Activated T-helper 2 cell treated with anti-CD3 and anti-CD28 coated beads, Interferon-gamma antibody, Interleukin-2, Interleukin-4, amounts not matched to agents 10 μg/mL and 5 μg/mL and 100 μg/mL, durations not matched to agents 14 hours and 24 hours and 36 hours (primary cell): Measurements from ENCODE around the gene C1QL1. TPM values are rescaled to one million over a fixed set of nuclear protein-coding genes. Genes with fewer than 3 reads are reported as not detected.
"Not testable (repeated sequence)": the region's sequence is repeated elsewhere in the genome, so short reads cannot be mapped to it uniquely, and the experiment has no call there.

Source experiments
- DNase-seq: peaks from one replicate; pipeline ENCODE4 v3.0.0; 2021; ENCODE audit warnings: low spot score
- H3K27ac Mint-ChIP-seq: one replicate; pipeline ENCODE4 v1.8.0; 2021; ENCODE audit warnings: mixed read lengths
- H3K27me3 Mint-ChIP-seq: one replicate; pipeline ENCODE4 v1.8.0; 2021; ENCODE audit warnings: low read depth, mixed read lengths
- H3K36me3 Mint-ChIP-seq: one replicate; pipeline ENCODE4 v1.8.0; 2021; ENCODE audit warnings: low read depth, mixed read lengths
- H3K4me1 Mint-ChIP-seq: one replicate; pipeline ENCODE4 v1.8.0; 2021; ENCODE audit warnings: low read depth, mixed read lengths
- H3K4me3 Mint-ChIP-seq: one replicate; pipeline ENCODE4 v1.8.0; 2021; ENCODE audit warnings: low read depth, mild to moderate bottlenecking, moderate library complexity, mixed read lengths
- H3K9me3 Mint-ChIP-seq: one replicate; pipeline ENCODE4 v1.8.0; 2021; ENCODE audit warnings: mixed read lengths
- intact Hi-C: fragments of 100-400 bp; cut with micrococcal nuclease; formaldehyde crosslinking; loops from one replicate; pipeline ENCODE4 v1.15.1; 2023
- total RNA-seq: library from RNA; stranded (reverse); gene quantifications from 2 replicates; pipeline ENCODE4 v1.2.3, GENCODE V29; 2022

Gene C1QL1
- total RNA-seq, 1 donor from 2014 or later = 0.41 TPM

DNA sequence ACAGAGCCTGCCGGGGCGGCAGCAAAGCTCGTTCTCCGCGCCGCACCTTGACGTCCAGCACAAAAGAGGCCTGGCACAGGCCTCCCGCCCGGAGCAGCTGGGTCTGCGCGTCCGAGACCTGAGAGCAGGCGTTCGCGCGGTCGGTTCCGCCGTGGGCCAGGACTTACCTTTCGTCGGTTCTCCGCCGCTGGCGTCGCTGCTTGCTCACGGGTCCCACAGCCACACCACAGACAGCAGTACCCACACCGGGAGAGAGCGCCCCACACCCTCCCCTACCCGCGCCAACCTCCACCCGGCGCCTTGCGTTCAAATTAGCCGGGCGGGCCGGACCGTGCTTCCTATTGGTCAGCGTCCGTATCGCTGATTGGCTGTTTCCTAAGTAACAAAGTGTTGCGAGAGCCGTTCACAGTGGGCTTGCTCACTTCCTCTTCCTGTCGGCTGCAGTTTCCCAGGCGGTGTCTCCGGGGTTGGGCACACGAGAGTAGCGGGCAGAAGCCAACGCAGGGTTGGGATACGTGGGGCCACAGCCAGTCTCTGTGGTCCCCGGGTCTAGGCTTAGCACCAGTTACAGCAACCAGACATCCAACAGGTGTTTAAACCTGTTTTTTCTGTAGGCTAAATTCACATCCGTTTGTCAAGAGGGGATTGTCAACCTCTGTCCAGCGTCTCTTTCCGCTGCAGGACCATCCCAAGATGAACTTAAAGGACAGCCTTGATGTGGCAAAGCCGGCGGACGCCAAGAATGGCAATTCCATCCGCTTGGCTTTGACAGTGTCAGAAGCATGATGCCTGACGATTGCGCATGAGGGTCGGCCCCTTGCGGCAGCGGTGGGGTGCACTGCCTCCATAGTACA, 20.4 kb downstream of the C1QL1 start, which contains the start of gene KIF18B:
KIF18B (minus strand) TSS at position 313 of the 854 bp plus-strand sequence. CDS start 11,429 bp downstream, outside the sequence.
- peak; percentile 91 for DNase-seq
- peak within 1 kb of the TSS; percentile 78 for H3K27ac Mint-ChIP-seq
- peak within 1 kb of the TSS; percentile 93 for H3K4me3 Mint-ChIP-seq
- H3K4me1 Mint-ChIP-seq = peaks cover 32% of the 10 kb centered on the region
- no peaks in the 10 kb centered on the region for H3K27me3 Mint-ChIP-seq
- H3K9me3 Mint-ChIP-seq = no peaks in the 10 kb centered on the region
- H3K36me3 Mint-ChIP-seq = peaks cover 23% of the 10 kb centered on the region
- intact Hi-C loops = loop anchor here (2.0 to 5.0 kb wide), 2 partner anchors 21 to 75 kb away; partner anchors contain the start of gene C1QL1

DNA sequence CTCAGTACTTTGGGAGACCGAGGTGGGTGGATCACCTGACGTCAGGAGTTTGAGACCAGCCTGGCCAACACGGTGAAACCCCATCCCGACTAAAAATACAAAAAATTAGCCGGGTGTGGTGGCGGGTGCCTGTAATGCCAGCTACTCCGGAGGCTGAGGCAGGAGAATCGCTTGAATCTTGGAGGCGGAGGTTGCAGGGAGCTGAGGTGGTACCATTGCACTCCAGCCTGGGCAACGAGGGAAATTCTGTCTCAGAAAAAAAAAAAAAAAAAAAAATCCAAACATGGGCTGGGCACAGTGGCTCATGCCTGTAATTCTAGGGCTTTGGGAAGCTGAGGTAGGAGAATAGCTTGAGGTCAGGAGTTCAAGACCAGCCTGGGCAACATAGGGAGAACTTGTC, 22.5 kb downstream of the C1QL1 start:
- H3K27me3 Mint-ChIP-seq, H3K27ac Mint-ChIP-seq, DNase-seq, H3K9me3 Mint-ChIP-seq: not testable (repeated sequence)
- Mint-ChIP-seq H3K4me1 (peaks cover 45% of the 10 kb centered on the region), H3K36me3 (peaks cover 34% of the 10 kb centered on the region), H3K4me3 (peak overlapping the region; percentile 93)
- intact Hi-C loops = loop anchor here (2.0 to 5.0 kb wide), 2 partner anchors 23 to 77 kb away; partner anchors contain the start of gene C1QL1

DNA sequence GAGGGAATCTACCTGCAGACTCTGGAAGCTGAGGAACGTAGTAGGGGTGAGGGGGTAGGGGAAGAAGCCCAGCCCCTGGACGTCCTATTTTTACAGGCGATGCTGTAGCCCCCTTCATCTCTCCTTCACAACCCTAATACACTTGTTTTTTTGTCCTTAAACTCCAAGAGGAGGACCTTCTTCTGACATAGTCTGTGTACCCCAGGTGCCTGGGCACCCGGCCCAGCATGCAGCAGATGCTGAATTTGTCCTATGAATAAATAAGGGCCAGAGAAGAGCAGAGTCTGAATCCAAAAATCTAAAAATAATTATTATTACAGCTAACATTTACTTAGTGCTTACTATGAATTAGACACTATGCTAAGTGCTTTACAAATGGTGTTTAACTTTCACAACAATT, 25.6 kb downstream of the C1QL1 start:
- H3K4me3 Mint-ChIP-seq = no peak overlapping the region
- H3K27me3 Mint-ChIP-seq = no peaks in the 10 kb centered on the region
- peak overlapping the region; percentile 82 for H3K27ac Mint-ChIP-seq
- peaks cover 45% of the 10 kb centered on the region for H3K4me1 Mint-ChIP-seq
- no peak for DNase-seq
- no peaks in the 10 kb centered on the region for H3K9me3 Mint-ChIP-seq
- intact Hi-C loops = no loop called here
- H3K36me3 Mint-ChIP-seq = peaks cover 48% of the 10 kb centered on the region

DNA sequence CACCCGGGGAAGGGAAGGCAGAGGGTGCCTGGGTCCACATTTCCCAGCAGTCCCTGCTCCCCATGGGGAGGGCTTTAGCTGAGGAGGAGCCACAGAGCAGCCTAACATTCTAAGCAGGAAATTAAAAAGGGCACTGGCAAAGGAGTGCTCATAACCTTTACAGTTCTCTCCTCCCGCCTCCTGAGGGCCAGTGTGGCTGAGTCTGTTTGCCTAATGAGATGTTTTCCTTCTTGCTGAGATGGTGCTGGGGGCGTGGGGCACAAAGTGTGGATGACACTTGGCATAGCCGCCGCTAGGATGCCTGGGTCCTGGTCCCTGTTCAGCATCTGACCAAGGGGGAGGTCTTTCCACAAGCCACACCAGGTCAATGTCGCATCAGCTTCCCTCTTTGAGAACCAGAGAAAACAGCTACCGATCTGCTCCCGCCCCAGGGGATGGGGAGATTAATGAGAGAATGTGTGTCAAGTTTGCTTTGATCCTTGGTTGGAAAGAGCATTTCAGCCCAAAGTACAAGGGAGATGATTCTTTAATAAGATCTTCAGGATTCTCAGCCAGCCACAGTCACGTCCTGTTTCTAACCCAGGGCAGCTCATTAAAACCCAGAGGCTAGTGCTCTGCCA, 26.3 kb downstream of the C1QL1 start:
- intact Hi-C loops = no loop called here
- Mint-ChIP-seq H3K27ac (peak overlapping the region; percentile 82), H3K9me3 (no peaks in the 10 kb centered on the region), H3K4me3 (peak overlapping the region; percentile 6), H3K27me3 (no peaks in the 10 kb centered on the region), H3K4me1 (peaks cover 50% of the 10 kb centered on the region), H3K36me3 (peaks cover 52% of the 10 kb centered on the region)
- DNase-seq = no peak

DNA sequence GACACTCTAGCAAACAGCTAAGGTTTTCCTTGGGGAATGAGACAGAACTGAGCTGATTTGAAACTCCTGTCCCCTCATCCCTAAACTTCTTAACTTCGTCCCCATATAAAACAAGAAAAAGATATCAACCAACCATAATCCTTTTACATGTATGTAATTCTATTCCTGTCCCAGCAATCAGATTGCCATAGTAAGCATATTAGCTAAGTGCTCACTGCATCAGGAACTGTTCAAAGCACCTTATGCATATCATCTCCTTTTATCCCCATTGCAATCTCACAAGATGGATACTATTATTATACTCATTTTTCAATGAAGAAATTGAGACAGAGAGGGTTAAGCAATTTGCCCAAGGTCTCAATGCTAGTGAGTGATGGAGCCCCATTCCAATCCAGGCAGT, 27.3 kb downstream of the C1QL1 start:
- Mint-ChIP-seq H3K4me3 (no peak overlapping the region), H3K9me3 (no peaks in the 10 kb centered on the region), H3K36me3 (peaks cover 51% of the 10 kb centered on the region), H3K27ac (peak overlapping the region; percentile 21), H3K27me3 (no peaks in the 10 kb centered on the region), H3K4me1 (peaks cover 42% of the 10 kb centered on the region)
- intact Hi-C loops = no loop called here
- no peak for DNase-seq

DNA sequence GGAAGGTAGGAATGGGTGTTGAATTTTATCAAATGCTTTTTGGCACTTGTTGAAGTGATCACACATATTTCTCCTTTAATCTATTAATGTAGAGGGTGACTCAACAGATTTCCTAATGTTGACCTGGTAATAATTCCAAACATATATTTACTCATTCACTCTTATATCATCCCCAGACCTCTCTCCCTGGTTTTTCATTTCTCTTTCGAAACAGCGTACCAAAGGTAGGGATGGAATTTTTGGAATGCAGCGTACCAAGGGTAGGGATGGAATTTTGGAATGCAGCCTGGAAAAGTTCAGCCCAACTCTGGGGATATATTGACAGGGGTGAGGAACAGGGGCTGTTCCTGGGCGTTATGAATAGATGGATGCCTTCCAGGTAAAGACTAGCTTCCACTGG, 27.8 kb downstream of the C1QL1 start:
- peaks cover 56% of the 10 kb centered on the region for H3K36me3 Mint-ChIP-seq
- no peaks in the 10 kb centered on the region for H3K9me3 Mint-ChIP-seq
- H3K27me3 Mint-ChIP-seq = no peaks in the 10 kb centered on the region
- H3K27ac Mint-ChIP-seq = no peak overlapping the region
- no peak for DNase-seq
- intact Hi-C loops = no loop called here
- H3K4me3 Mint-ChIP-seq = no peak overlapping the region
- peaks cover 42% of the 10 kb centered on the region for H3K4me1 Mint-ChIP-seq

DNA sequence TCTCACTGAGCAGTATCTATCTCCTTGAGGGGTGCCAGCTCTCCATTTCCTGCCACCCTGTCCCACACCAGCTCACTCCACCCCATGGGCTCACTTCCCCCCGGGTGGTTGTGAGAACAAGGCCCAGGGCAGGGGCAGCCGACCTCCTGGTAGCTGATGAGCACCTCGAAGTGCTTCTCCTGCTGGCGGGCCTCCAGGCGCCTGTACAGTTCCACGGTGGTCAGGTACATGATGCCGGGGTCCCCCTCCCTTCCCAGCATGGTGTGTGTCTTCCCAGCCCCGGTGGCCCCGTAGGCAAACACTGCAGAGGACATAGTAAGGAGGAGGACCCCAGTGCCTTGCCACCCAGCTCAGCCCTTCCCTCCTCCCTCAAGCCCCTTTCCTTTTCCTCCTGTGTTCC, 33.0 kb downstream of the C1QL1 start:
- DNase-seq = no peak
- H3K27ac Mint-ChIP-seq = no peak overlapping the region
- peaks cover 12% of the 10 kb centered on the region for H3K4me1 Mint-ChIP-seq
- peaks cover 66% of the 10 kb centered on the region for H3K36me3 Mint-ChIP-seq
- no peaks in the 10 kb centered on the region for H3K9me3 Mint-ChIP-seq
- H3K27me3 Mint-ChIP-seq = no peaks in the 10 kb centered on the region
- no peak overlapping the region for H3K4me3 Mint-ChIP-seq
- intact Hi-C loops = no loop called here

DNA sequence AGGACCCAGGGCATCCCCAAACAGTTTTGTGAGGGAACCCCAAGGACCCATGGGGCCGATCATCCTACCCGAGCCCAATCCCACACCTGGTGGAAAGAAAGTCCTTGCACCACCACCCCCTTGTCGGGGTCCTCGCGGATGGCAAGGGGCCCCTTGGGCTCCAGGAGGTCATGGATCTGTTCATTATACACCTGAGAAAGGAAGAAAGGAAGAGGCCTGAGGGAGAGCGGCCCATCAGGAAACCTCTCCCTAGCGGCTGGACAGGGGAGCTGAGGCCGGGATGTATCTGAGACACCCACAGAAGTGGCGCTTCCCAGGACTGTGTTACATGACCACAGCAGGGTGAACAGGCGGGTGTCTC, 33.4 kb downstream of the C1QL1 start:
- Mint-ChIP-seq H3K9me3 (no peaks in the 10 kb centered on the region), H3K27me3 (no peaks in the 10 kb centered on the region), H3K36me3 (peaks cover 67% of the 10 kb centered on the region), H3K4me3 (no peak overlapping the region), H3K4me1 (peaks cover 9% of the 10 kb centered on the region), H3K27ac (no peak overlapping the region)
- intact Hi-C loops = no loop called here
- no peak for DNase-seq

DNA sequence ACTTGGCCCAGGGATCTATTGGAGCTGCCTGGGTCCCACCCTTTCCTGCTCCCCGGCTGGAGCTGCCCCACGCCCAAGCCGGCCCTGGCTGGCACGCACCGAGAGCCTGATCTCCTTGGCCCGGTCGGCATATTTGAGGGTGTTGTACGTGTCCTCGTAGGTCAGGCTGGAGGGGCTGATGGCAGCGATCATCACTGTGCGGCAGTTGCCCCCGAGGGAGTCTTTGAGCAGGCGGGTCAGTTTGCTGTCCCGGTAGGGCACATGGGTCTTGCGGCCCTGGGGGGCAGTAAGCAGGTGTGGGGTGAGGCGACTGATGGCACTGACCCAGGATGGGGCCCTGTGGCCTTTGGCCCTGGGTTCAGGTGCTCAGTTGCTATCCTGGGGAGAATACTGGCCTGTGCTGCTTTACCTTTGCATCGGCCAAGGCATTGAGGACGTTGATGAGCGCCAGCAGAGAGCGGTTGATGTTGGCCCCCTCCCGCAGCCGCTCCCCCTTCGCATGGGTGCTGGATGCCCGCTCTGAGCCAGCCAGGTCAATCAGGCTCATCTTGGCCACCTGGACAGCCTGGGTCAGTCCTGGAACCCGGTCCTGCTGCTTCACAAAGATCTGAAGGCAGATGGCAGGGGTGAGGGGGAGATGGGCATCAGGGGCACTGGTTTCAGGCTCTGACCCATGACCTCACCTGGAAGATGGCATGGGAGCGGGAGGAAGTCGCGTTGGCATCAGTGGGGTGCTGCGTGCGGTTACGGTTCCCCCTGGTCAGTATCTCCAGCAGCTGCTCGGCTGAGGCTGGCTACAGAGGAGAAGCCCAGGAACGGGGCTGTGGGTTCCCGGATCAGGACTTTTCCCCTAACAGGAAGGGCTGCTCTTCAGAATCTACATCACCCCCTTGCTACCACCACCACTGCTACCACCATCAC, 34.0 kb downstream of the C1QL1 start:
- no peaks in the 10 kb centered on the region for H3K27me3 Mint-ChIP-seq
- intact Hi-C loops = no loop called here
- no peak for DNase-seq
- no peaks in the 10 kb centered on the region for H3K9me3 Mint-ChIP-seq
- H3K36me3 Mint-ChIP-seq = peaks cover 68% of the 10 kb centered on the region
- no peak overlapping the region for H3K27ac Mint-ChIP-seq
- peaks cover 9% of the 10 kb centered on the region for H3K4me1 Mint-ChIP-seq
- no peak overlapping the region for H3K4me3 Mint-ChIP-seq

DNA sequence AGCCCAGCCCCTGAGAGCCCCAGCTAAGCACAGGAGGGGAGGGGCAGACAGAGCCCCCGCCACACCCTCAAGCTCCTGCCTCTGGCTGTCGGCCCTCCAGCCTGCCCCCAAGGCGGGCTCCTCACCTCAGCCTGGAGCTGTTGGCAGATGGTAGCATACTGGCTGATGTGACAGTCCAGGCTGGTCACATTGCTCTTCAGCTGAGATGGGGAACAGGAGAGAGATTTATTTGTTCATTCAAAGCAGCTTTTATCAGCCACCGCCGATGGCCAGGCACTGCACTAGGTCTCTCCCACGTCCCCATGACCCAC, 35.4 kb downstream of the C1QL1 start:
- H3K9me3 Mint-ChIP-seq = no peaks in the 10 kb centered on the region
- H3K4me3 Mint-ChIP-seq = no peak overlapping the region
- H3K27ac Mint-ChIP-seq = no peak overlapping the region
- intact Hi-C loops = no loop called here
- H3K4me1 Mint-ChIP-seq = peaks cover 5% of the 10 kb centered on the region
- H3K27me3 Mint-ChIP-seq = no peaks in the 10 kb centered on the region
- no peak for DNase-seq
- peaks cover 72% of the 10 kb centered on the region for H3K36me3 Mint-ChIP-seq

DNA sequence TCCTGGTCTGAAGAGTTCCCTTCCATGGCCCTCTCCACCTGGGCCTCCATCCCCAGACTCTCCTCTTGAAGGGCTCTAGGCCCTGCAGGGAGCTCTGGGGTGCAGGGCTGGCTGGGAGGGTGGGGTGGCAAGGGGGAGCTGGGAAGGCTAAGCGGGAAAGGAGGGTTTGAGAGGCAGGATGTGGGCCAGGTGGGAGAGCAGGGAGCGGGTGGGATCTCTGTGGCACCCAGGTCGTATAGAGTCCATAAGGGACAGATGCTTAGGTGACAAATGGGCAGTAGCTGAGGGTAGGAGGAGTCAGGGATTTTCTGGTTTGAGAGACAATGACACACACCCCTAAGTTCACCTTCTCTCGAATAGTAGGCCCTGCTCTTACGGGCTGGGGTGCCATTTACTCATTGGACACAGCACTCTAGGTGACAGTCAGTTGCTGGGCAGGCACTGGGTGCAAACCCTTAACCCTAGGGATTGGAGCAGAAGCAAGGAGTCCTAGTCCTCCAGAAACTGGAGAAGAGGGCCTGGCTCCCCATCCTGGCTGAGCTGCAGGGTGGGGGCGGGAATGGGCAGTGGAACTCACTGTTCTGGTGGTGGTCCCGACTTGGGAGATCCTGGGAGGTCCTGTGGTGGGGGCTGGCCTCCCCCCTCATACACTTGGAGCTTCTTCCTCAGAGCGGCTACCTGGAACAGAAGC, 35.9 kb downstream of the C1QL1 start:
- Mint-ChIP-seq H3K9me3 (no peaks in the 10 kb centered on the region), H3K27ac (no peak overlapping the region), H3K27me3 (no peaks in the 10 kb centered on the region), H3K4me3 (no peak overlapping the region), H3K36me3 (peaks cover 77% of the 10 kb centered on the region), H3K4me1 (peaks cover 4% of the 10 kb centered on the region)
- intact Hi-C loops = no loop called here
- DNase-seq = no peak

DNA sequence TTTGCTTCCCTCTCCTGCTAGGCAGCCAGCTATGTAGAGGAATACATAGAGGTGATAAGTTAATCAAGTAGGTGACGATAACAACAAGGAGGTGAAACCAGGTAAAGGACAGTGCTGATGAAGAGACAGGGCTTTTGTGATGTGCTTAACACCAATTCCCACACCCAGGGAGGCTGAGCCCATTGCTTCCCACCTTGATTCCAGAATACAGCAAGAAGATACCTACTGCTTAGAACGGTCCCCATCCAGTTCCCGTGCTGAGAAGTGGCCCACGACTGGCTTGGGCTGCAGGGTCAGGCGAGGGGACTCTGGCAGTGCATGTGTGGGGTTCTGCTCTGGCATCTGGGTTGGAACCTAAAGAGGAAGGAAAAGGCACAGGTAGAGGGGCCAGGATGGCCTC, 36.7 kb downstream of the C1QL1 start:
- Mint-ChIP-seq H3K36me3 (peaks cover 78% of the 10 kb centered on the region), H3K4me1 (no peaks in the 10 kb centered on the region), H3K9me3 (no peaks in the 10 kb centered on the region), H3K27me3 (no peaks in the 10 kb centered on the region), H3K27ac (no peak overlapping the region), H3K4me3 (no peak overlapping the region)
- intact Hi-C loops = no loop called here
- no peak for DNase-seq
